ENCODE data around the gene ANKRD28. TPM values are rescaled to one million over a fixed set of nuclear protein-coding genes. Genes with fewer than 3 reads are reported as not detected.

ANKRD28 gene
- total RNA-seq, 2 donors from 2014 or later = 40.7 to 46.2 TPM

DNA sequence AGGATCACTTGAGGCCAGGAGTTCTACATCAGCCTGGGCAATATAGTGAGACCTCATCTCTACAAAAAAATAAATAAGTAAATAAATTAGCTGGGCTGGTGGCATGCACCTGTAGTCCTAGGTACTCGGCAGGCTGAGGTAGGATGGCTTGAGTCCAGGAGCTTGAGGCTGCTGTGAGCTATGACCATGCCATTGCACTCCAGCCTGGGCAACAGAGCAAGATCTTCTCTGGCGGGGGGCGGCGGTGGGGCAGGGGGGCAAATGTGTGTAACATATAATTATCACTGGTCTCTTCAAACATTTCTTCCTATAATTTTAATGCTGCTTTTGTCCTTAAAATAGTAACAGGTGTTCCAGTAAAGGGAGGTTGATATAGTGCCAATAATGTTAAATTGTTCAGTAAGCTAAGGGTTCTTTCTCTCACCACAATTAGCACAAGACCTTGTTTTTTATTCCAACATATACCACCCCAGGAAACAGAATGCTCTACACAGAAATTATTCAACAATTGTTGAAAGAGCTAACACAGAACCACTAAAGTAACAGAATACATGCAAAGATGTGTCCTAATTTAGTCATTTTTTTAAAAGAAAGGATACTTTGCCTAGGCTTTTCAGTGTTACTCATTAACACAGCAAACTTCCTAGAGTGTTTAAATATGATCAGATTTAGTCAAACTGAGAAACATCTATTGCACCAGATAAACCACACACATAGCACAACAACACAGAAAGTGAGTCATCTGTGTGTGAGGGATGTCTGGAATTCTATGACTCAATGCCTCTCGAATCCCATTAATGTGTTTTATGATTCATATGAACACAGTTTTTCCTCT lies 29.1 kb downstream of the ANKRD28 start:
- TF ChIP-seq, protein P1, sequence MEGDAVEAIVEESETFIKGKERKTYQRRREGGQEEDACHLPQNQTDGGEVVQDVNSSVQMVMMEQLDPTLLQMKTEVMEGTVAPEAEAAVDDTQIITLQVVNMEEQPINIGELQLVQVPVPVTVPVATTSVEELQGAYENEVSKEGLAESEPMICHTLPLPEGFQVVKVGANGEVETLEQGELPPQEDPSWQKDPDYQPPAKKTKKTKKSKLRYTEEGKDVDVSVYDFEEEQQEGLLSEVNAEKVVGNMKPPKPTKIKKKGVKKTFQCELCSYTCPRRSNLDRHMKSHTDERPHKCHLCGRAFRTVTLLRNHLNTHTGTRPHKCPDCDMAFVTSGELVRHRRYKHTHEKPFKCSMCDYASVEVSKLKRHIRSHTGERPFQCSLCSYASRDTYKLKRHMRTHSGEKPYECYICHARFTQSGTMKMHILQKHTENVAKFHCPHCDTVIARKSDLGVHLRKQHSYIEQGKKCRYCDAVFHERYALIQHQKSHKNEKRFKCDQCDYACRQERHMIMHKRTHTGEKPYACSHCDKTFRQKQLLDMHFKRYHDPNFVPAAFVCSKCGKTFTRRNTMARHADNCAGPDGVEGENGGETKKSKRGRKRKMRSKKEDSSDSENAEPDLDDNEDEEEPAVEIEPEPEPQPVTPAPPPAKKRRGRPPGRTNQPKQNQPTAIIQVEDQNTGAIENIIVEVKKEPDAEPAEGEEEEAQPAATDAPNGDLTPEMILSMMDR (IDR thresholded peaks at IDR 0.05) = no peak
- H3K27ac ChIP-seq = no peak overlapping the region
- H3K4me3 ChIP-seq = no peak overlapping the region
- H3K27me3 ChIP-seq = no peaks in the 10 kb centered on the region
- no peak for DNase-seq
- H3K36me3 ChIP-seq = no peaks in the 10 kb centered on the region
- H3K4me1 ChIP-seq = no peaks in the 10 kb centered on the region
- intact Hi-C loops (cut with DNase I) = no loop called here
- no peaks in the 10 kb centered on the region for H3K9me3 ChIP-seq
- no peak overlapping the region for H3K9ac ChIP-seq (ENCODE audit: low read depth in 2 of 2, low read length in 2 of 2)

DNA sequence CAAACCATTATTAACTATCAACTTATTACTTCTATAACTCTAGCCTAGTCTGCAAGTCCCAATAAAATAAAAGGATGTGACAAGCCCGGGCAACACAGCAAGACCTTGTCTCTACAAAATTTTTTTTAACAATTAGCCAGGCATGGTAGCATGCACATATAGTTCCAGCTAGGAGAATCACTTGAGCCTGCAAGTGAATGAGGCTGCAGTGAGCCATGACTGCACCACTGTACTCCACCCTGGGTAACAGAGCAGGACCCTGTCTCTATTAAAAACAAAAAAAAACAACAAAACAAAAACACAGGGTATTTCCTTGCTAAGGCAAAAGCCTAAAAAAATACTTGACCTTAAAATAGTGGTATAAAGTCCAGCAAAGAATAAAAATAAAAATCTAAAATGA lies 31.4 kb downstream of the ANKRD28 start:
- H3K4me1 ChIP-seq = no peaks in the 10 kb centered on the region
- H3K27me3 ChIP-seq = no peaks in the 10 kb centered on the region
- intact Hi-C loops (cut with DNase I) = no loop called here
- H3K36me3 ChIP-seq = no peaks in the 10 kb centered on the region
- TF ChIP-seq, protein P1 (IDR thresholded peaks at IDR 0.05) = no peak
- no peak overlapping the region for H3K27ac ChIP-seq
- no peak overlapping the region for H3K4me3 ChIP-seq
- H3K9me3 ChIP-seq = no peaks in the 10 kb centered on the region
- DNase-seq = no peak
- H3K9ac ChIP-seq (ENCODE audit: low read depth in 2 of 2, low read length in 2 of 2) = no peak overlapping the region

DNA sequence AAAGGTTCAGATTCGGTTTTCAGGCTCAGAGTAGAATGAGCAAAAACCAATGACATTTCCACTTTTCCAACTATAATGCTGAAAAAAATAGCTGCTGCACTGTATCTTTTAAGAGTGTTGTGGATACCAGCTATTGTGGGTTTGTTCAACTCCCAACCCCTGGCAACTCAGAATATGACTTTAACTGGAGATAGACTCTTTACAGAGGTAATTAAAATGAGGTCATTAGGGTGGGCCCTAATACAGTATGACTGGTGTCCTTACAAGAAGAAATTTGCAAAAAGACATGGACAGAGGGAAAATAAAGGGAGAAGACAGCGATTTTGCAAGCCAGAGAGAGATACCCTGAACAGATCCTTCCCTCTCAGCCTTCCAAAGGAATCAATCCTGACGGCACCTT lies 39.5 kb downstream of the ANKRD28 start:
- no peak for DNase-seq
- TF ChIP-seq, protein P1 (IDR thresholded peaks at IDR 0.05) = no peak
- intact Hi-C loops (cut with DNase I) = no loop called here

DNA sequence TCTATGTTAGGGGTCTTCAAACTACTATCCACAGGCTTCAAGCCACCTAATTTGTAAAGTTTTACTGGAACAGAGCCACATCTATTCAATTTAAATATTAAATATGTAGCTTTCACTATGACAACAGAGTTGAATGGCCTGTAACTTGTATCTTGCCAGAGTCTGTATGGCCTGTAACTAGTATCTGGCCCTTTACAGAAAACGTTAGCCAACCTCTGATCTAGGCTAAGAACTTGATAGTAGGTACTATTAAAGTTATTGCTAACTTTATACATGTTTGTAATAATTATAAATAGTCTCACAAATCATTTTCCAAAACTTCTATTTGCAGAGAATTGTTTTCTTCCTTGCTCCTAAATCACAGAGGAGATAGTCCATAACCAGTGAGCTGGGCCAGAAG lies 40.0 kb downstream of the ANKRD28 start:
- DNase-seq = no peak
- no peaks in the 10 kb centered on the region for H3K36me3 ChIP-seq
- TF ChIP-seq, protein P1 (IDR thresholded peaks at IDR 0.05) = no peak
- intact Hi-C loops (cut with DNase I) = no loop called here
- H3K27ac ChIP-seq = no peak overlapping the region
- H3K9me3 ChIP-seq = no peaks in the 10 kb centered on the region
- H3K9ac ChIP-seq (ENCODE audit: low read depth in 2 of 2, low read length in 2 of 2) = no peak overlapping the region
- no peaks in the 10 kb centered on the region for H3K27me3 ChIP-seq
- H3K4me1 ChIP-seq = no peaks in the 10 kb centered on the region
- H3K4me3 ChIP-seq = no peak overlapping the region

More for the DNA sequence above, 39.5 kb downstream of the ANKRD28 start:
- Histone ChIP-seq H3K4me1 (no peaks in the 10 kb centered on the region), H3K9me3 (no peaks in the 10 kb centered on the region), H3K36me3 (no peaks in the 10 kb centered on the region), H3K4me3 (no peak overlapping the region), H3K27me3 (no peaks in the 10 kb centered on the region), H3K9ac (ENCODE audit: low read depth in 2 of 2, low read length in 2 of 2) (no peak overlapping the region), H3K27ac (no peak overlapping the region)

DNA sequence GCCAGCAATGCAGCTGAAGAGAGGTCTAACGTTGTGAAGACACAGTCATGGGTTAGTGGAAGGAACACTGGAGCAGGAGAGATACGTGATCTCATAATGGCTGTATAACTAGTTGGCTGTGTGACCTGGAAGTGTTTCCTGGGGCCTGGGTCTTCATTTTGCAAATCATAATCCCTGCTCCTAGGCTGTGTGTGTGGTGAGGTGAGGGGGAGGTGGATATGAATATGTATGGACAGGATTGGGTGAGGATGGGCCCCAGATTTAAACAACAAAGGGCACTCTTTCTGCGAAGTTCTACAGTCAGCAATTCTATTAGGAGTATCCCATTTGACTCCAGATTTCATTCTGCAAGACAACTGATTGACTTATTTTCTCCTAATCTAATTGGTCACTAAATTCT lies 41.3 kb downstream of the ANKRD28 start:
- Histone ChIP-seq H3K27ac (no peak overlapping the region), H3K36me3 (no peaks in the 10 kb centered on the region), H3K4me3 (no peak overlapping the region), H3K27me3 (no peaks in the 10 kb centered on the region), H3K4me1 (no peaks in the 10 kb centered on the region), H3K9ac (ENCODE audit: low read depth in 2 of 2, low read length in 2 of 2) (no peak overlapping the region), H3K9me3 (no peaks in the 10 kb centered on the region)
- TF ChIP-seq, protein P1 (IDR thresholded peaks at IDR 0.05) = no peak
- intact Hi-C loops (cut with DNase I) = no loop called here
- no peak for DNase-seq

All from colonic mucosa (tissue), 4 donors.